Right hindlimb (tissue), 1 donor: ENCODE data around the gene PEX14.

ENCODE experiments used
- DNase-seq: peaks from one replicate; pipeline ENCODE4 v3.0.0-alpha.2; 2018

The PEX14 gene

DNA sequence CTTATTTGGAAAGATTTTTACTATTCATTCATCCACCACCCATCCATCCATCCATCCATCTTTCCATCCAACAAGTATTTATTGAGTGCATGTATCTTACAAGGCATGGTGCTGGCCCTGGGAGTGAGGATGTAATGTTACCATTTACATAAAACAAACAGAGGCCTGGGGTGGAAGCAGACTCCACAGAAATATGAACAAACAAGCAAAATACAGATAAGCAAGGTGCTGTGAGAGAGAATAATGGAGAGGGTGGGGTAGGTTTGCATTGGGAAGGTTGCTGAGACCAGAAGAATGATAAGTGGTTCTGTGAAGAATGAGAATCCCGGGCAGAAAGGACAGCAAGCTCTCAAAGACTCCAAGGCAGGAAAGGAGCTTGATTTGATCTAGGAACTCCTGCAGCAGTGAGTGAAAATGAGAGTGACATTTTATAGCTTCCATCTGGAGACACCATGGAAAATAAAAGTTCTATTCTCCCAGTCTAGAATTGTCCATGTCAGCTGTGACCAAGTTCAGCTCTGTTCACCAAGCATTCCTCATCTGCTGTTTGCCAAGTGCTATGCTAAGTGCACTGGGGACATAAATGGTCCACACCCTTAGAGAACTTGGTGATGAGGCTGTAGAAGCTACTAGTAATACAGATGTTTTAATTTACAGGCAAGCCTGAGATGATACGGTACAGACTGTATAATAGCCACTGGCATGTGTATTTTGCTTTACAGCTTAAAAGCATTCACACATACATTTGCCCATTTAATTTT is 75.3 kb downstream of the PEX14 start:
- no peak for DNase-seq

DNA sequence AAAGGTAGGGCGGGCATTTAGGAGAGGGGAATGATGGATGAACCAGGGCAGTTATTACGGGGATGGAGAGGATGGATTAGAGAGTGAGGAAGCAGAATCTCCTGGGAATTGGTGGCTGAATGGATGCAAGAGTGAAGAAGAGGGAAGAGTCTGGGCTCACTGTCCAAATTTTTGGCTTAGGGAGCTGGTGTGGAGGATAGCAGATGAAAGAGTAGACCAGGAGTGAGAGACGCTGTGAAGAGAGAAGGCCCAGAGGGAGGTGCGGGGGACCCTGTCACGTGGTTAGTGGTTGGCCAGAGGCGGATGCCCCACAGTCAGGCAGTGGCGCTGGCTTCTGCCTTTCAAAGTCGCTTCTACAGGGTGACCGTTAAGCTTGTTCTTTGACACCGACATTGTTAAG is 78.4 kb downstream of the PEX14 start:
- DNase-seq: no peak

DNA sequence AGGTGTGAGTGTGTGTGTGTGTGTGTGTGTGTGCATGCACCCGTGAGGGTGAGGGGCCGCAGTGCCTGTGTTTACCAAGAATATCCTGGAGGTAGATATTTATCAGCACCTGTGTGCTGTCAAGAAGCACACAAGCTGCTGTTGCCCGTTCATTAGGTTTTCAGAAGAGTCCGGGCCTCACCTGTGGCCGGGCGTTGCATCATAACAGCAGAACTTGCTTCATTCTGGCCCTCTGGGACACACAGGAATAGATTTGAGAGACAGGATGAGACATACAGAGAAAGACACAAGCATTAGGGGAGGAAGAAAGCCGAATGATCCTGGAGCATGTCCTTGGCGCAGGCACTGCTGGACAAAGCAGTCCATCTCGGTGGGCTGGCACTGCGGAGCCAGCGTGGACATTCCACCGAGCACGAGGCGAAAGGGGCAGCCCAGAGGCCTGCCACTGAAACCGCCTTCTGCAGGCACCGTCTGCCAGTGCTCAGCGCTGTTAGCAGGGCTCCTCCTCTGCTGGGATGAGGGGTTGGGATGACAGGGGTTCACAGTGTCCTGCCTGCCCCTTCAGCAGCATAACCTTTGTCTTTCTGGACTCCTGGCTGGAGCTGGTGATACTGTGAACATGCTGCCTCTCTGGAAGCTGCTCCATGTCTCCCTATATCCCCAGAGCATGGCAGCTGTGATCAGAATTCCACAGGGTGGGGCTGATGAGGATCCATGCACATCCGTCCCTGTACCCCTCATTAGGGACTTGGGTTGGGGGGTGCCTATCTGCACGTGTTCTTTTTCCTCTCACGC is 81.1 kb downstream of the PEX14 start:
- DNase-seq: no peak

DNA sequence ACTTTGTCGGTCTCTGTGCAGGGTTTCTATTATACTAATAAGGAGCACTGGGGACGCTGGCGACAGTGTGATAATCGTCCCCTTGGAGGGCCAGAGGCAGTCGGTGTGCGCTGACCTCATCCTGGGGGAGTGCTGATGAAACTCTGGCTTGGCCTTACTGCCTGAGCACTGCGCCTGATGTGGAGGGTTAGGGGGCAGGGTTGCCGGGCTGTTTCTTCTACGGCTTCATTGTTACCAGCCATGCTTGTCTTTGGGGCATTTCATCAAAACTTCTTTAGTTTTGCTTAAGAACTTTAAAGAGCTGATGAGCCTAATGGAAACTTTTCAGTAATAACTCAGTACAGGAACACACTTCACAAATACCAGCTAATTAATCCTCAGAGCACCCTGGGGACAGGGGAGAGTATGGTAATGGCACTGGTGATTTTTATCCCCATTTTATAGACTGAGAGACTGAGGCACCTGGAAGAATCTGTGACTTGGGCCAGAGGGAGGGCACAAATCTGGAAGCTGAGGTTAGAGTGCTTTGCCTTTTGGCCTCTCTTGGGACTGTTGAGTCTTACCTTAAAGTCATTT is 81.8 kb downstream of the PEX14 start:
- DNase-seq: no peak

DNA sequence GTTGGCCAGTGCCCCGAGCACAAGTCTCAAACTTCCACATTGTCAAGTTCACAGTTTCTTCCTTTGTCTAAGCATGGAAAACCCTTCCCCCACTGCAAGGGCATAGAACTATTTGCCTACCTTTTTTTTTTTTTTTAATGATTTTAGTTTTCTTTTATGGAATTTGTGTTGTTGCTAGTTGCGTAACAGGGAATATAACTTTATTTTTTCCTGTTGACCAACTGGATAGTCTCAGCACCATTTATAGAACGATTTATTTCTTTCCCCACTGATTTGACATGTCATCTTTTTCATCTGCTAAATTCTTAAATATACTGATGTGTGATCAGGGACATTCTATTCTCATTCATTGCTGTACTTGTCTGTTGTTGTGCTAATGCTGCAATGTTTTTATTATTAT is 83.0 kb downstream of the PEX14 start:
- no peak for DNase-seq

DNA sequence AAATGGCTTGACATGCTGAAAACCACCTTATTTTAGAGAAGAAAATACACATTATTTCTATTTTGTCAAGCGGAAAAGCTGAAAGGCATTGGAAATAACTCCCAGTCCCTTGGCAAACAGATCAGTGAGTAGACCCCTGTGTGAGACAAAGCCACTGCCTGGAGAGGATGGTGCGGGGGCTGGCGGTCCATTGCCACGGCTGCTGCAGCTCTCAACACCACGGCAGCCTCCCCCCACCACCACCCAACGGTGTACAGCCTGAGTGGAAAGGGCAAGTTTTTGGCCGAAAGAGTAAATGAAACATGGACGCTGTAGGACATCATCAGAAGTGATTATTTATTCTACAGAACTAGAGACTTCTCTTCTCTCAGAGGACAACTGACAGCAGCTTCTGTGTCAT is 84.6 kb downstream of the PEX14 start:
- DNase-seq: no peak

DNA sequence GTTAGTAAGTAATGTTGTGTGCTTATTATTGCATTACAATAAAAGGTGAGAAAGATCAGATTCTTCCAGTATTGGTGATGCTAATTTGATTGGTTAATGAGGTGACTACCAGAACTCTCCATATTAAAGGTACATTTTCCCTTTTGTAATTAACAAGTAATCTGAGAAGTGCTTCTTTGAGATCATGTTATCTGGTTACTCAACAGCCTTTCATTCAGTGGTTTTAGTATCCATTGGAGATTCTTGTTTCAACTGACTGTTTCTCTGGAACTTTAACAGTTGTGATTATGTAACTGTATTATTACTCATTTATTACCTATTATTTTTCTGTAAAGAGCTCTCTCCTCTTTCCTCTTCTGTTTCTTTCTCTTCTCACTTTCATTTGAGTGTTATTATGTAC is 86.7 kb downstream of the PEX14 start:
- DNase-seq: no peak

DNA sequence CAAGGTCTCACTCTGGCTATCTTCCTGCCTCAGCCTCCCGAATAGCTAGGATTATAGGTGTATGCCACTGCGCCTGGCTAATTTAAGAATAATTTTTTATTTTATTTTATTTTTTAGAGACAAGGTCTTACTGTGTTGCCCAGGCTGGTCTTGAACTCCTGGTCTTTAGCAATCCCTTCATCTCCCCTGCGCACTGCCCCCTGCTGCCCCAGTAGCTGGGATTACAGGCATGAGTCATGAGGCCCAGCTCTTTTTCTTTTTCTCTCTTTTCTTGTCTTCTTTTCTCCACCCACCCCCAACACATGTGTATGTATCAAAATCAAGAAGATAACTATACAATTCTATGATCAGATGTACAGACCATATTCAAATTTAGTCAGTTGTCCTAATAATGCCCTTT is 87.2 kb downstream of the PEX14 start:
- DNase-seq: no peak

DNA sequence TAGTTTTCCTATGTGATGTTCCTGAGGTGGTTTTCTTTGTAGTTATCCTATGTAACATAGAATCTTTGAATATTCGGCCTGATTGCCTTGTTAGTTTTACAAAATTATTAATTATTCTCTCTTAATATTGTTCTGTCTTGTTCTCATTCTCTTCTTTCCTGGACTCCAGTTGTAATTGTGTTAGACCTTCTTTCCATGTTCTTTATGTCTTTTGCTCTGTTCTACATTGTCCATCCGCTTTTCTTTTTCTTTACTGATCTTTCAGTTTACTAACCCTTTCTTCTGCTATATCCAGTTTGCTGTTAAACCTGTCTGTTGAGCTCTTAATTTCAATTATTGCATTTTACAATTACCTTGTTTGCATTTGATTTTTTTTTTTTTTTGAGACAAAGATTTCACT is 89.3 kb downstream of the PEX14 start:
- no peak for DNase-seq

DNA sequence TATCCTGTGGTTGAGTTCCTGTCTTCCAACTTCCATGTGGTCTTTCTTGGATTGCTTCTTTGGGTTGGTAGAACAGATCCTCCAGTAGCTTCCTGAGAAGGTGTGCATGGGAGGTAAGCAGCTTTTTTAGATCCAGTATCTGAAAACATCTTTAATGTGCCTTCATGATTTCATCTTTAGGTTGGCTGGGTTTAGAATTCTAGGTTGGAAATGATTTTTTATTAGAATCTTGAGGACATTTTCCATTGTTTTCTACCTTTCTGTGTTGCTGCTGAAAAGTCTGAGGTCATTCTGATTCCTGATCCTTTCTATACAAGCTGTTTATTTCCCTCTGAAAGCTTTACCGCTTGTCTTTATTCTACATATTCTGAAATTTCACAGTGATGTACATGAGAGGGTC is 94.8 kb downstream of the PEX14 start:
- no peak for DNase-seq

DNA sequence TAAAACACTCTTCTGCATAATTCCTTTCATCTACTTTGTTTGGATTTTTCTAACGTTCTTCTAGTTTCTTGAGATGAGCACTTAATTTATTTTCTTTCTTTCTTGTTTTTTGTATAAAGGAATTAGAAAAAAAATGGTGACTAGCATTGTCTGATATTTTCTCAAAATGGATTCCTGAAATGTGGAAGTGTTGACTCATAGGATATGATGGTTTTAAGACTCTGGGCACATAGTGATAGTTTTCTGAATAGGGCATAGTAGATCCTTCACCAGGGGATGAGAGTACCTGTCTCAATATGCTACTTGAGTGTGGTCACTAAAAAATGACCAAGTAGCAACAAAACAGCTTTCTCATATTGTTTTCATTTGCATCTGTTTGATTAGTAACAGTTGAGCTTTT is 100.9 kb downstream of the PEX14 start:
- no peak for DNase-seq

DNA sequence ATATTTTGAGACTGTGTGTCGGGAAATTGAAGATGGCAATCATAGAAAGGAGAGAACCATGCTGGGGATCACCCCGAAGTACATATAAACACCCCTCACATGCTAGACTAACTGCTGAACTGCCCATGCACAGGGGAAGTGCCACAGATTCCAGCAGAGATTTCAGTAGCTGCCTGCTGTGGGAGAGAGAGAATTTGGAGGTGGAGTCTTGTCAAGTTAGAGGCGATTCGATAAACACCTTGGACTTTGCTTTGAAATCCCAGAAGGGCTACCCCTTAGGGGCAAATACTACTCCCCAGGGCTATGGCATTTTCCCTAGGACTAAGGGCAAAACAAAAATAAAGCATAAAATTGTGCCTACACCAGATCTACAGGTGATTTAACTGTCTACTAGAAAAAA is 103.3 kb downstream of the PEX14 start:
- no peak for DNase-seq

DNA sequence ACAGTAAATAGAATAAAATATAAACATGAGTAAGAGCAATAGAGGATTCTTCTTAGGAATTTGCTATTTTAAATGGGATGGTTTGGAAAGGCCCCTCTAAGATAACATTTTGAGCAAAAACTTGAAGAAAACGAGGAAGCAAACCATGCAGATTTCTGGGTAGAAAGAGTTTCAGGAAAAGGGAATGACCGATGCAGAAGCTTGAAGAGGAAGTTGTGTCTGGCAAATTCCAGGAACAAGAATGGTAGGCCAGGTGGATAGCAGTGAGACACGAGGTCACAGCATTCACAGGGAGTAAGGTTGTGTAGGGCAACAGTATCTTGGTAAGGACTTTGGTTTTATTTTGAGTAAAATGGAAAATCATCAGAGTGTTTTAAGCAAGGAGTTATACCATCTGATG is 108.9 kb downstream of the PEX14 start:
- DNase-seq: no peak

DNA sequence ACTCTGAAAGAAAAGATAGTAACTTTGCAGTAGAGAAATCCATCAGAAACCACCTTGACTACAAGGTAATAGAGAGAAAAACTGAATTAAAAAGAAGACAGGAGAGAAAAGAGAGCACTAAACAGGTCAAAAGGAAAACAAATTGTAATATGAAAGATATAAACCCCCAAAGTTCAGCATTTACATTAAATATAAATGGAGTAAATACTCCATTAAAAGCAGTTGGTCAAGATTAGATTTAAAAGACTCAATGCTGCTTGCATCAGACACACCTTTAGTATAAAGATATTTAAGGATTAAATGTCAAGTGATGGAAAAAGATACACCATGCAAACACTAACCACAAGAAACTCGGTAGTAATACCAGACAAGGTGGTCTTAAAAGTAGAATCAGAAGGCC is 110.5 kb downstream of the PEX14 start:
- no peak for DNase-seq

DNA sequence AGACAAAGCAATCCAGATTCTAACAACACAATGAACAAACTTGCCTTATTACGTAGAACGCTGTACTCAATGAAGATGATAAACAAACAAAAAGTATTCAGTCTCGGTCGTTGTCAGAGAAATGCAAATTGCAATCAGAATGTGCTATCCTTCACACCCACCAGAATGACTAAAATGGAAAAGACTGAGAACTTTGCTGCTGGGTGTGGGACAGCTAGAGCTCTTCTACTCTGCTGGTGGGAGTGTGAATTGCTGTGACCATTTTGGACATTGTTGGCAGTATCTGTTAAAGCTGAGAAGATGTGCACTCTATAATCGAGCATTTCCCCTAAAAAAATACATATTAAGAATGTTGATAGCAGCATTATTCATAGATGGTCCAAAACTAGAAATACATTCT is 111.4 kb downstream of the PEX14 start:
- DNase-seq: no peak

DNA sequence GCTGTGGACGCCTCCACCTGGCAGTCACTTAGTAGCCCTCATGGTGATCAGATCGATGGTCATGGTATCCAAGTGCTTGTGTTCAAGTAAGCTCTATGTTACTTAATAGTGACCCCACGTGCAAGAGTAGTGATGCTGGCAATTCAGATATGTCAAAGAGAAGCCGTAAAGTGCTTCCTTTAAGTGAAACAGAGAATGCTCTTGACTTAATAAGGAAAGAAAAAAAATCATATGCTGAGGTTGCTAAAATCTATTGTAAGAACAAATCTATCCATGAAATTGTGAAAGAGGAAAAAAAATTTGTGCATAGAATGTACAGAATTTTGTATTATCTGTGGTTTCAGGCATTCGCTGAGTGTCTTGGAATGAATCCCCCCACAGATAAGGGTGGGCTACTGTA is 113.9 kb downstream of the PEX14 start:
- DNase-seq: no peak

DNA sequence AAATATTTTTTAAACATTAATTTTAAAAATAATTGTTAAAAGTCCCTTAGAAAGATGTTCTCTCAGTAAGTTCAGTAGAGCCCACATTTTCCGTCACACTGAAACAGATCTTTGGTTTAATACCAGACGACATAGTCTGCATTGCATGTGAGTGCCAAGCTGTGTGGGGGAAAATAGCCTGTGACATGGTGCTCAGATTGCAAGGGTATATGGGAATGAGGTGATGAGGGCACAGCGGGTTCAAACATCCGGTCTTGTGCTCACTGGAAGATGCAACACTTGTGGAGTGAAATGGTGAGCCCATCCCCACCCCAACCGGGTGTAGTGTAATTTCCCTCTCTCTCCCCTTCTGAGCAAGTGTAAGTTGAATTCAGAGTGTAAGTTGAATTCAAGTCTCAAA is 114.3 kb downstream of the PEX14 start:
- no peak for DNase-seq

DNA sequence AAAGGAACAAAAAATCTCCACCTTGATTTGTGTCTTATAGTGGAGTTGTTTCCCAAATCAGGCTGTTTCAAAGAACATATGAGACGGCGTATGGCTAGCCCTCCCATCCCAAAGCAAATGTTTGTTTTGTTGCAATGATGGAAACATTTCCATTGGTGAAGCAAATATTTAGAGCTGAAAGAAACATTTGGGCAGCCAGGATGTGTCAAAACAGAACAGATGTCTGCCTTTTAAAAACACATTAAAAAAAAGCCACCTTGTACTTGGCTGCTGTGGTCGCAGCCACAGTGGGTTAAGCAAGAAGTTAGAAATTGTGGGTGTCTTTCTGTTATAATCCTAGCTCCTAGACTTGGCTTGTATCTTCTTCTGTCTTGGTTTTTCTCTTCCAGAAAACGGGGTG is 116.3 kb downstream of the PEX14 start:
- no peak for DNase-seq

DNA sequence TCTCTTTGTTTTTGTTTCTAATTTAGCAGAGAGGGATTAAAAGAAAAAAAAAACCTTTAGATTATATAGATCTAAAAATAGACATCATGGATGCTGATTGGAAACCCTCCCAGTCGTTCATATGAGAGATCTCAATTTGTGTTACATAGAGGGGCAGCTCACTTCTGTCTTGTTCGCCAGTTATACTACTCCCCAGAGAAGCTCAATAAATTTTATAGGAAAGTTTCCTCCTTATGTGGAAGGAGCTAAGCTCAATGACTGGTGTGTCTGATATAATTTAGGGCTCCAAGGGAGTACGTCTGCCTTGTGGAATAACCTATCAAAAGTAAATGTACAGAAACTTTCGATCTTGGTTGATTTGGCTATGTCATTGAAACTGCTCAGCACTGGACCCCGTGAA is 117.6 kb downstream of the PEX14 start:
- DNase-seq: no peak

DNA sequence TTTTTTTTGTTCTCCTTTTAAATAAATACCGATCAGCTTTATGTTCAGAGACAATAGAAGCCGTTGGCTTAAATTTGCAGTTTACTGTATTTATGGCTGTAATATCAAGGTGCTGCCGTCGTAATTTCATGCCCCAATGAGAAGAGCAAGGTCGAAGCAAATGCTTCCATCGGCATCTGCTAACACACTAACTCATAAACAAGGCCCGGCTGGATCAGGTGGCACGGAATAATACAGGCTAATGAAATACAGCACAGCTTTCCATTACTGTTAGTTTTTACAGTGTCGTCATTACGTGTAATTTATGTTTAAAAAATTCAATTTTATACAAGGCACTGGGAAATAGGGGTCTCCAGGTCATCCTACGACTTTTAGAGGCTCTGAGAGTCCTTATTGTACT is 119.0 kb downstream of the PEX14 start:
- no peak for DNase-seq

DNA sequence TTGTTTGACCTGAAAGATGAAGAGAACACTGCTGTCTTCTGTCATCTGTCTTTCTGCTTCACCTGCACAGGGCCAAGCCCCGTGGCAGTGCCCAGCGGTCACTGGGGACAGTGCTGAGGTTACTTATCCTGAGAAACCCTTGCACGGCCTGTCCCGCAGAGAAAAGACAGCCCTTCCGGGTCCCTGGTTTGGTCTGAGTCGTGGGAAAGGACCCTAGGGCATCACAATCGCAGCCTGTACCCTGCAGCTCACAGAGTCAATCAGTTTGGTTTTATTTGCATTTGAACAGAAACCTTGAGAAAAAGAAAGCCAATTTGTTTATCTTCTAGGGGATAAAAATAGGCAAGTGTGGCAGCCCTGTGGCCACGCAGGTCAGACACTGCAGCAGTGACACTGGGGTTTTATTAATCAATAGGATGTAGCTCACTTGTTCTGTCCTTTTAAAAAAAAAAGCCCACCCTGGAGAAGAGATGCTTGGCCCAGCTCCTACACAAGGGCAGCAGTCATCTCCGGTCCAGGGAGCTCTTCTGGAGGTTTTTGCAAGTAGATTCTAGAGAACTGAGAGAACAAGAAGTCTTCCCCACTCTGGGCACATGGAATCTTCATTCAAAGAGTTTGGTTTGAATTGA is 120.0 kb downstream of the PEX14 start:
- DNase-seq: no peak

DNA sequence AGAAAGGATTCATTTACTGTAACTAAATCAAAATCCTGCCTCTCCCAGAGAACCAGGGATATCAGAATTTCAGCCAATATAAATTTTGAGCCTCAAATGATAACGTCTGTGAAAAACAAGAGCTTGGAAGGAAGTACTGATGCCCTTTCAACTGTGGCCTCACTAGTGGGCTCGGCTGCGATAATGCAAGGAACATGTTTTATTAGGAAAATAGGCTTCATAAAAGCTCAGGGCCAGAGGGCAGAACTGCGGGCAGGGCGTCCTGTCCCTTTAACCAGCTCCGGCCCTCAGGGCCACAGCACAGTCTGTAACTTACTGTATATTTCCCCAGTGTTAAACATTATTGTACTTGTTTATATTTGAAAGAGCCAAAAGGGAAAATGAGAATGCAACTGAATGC is 122.0 kb downstream of the PEX14 start:
- DNase-seq: no peak

DNA sequence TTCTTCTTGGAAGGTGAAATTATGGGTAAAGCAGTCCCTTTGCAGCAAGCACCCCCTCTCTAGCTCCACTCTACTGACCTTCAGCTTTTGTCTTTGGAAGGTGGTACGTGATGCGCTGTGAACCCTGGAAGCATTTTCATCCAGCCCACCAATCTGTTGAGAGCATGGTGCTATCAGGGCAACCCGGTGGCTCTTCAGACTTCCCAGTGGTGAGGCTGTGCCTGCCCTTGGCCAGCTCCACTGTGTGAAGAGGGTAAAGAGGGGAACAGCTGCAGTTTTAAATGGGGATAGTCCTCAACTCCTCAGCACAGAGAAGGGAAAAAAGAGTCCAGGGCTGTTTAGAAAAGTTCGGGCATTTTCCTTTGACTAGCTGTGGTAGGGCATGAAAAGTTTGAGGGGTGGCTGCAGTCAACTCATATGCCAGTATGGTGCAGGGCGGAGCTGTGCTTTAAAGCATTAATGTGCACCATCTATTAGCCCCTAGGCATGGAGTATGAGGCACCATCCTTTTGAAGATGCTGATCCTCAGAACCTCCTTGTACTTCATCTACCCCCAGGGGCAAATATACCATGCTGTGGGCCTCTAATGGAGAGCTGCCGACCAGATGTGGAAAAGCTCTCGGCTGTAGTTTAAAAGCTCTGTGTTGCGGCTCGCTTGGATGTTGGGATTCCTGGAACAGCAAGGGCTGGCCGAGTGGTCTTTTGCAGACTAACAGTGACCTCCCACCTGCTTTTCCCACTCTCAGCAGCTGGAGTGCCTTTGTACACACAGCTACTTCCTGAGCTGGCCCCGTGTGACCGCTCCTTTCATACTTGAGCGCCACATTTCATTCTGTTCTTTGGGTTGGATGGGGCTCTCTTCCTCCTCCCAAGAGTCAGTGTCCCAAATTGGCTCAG is 123.0 kb downstream of the PEX14 start:
- peak; percentile 49 for DNase-seq
